GM19455 (cell line): ENCODE data around the gene COL17A1.

Source experiments
- ATAC-seq: cut with Tn5 transposase; IDR thresholded peaks from one replicate; pipeline ENCODE4 v1.9.1; 2021; ENCODE audit not compliant: unreplicated experiment

Gene COL17A1

DNA sequence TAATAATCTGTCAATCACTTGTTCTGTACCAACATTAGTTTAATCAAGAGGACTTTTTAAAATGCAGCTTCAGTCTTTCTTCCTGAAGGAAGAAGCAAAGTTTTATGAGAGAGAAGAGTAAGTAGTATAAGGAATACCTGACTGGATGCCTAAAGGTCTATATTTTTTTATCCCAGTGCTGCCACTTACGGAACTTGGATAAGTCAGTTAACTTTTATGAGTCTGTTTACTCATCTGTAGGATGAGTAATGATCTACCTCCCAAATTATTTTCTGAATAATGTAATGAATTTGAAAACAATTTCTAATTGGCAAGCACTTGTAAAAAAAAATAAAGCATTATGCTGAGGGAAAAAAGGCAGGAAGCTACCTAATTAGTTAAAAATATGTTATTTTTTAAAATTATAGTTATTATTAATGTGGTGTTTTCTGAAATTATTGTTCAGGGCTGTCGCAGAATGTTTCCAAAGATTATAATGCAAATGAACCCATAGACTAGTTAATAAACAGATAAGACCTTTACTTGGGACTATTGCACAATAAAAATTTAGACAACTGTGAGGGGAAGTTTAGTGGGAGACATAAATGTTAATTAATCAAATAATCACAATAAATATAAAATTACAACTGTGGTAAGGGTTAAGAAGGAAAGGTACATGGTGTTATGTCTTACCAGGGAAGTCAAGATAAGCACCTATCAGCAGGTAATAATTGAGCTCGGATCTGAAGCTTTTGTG, 94.1 kb downstream of the COL17A1 start:
- ATAC-seq: no peak

DNA sequence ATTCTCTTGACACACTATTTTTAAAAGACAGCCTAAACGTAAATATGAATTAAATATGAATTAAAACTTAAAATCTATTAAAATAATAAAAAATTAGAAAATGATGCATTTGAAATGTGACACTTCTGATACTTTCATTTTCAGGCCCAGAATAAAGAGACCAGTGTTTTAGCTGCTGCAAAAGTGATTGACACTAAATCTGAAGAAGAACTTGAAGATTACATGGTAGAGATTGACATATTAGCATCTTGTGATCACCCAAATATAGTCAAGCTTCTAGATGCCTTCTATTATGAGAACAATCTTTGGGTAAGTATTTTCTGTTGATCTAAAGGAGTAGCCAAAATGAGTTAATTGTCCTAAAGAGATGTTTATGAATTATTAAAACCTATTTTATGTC, 95.1 kb downstream of the COL17A1 start:
- ATAC-seq: no peak

DNA sequence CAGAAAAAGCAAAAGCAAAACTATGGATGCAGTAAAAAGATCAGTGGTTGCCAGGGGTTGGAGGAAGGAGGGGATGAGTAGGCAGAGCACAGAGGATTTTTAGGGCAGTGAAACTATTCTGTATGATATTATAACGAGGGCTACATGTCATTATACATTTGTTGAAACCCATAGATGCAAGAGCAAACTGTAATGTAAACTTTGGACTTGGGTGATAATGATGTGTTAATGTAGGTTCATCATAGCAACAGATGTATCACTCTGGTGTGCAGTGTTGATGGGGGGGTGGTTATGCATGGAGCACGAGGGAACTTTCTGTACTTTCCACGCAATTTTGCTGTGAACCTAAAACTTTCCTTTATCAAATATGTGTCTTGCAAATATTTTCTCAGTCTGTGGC, 95.6 kb downstream of the COL17A1 start:
- no peak for ATAC-seq

DNA sequence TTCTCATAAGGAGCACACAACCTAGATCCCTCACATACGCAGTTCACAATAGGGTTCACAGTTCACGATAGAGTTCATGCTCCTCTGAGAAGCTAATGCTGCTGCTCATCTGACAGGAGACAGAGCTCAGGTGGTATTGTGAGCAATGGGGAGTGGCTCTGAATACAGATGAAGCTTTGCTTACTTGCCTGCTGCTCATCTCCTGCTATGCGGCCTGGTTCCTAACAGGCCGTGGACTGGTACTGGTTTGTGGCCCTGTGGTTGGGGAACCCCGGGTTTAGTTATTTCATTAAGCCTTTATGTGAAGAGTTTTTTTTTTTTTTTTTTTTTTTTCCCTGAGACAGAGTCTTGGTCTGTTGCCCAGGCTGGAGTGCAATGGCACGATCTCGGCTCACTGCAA, 99.3 kb downstream of the COL17A1 start:
- no peak for ATAC-seq

DNA sequence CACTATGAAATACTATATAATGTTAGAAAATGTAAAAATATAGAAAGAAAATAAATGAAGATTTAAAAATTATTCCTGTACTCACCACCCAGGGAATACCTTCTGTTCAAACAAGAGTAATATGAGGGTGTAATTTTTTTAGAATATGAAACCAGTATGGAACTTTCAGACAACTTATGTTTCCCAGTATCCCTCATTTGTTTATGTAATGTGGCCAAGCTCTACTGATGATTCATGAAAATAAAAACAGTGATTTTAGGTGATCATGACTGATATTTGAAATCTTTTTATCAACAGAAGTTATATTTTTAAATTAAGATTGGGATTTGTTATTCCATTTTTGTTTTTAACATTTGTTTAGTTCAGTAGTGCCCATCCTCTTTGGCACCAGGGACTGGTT, 100.0 kb downstream of the COL17A1 start:
- ATAC-seq: no peak

DNA sequence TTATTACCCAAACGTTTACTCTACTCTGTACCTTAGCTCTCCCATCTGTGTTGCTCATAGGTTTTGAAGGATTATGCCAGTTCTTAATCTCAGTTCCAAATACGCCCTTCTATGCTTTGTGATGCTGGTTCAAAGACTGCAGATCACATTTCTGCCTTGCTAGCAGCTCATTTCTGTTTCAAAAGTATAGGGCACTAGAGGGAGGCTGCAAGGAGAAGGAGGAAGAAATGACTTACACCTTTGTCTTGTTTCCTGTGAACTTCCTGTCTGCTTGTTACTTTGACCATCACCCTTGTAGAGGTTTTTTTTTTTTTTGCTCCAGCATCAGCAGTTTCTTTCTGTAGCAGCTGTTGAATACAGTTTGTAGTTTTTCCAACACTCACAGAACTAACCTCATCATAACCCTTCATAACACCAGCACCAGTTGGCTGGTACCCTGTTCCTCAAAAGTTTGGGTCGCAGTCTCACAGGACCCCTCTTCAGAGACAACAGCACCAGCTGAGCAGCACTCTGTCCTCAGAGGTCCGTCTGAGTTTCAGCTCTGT, 102.2 kb downstream of the COL17A1 start:
- peak; percentile 90 for ATAC-seq

DNA sequence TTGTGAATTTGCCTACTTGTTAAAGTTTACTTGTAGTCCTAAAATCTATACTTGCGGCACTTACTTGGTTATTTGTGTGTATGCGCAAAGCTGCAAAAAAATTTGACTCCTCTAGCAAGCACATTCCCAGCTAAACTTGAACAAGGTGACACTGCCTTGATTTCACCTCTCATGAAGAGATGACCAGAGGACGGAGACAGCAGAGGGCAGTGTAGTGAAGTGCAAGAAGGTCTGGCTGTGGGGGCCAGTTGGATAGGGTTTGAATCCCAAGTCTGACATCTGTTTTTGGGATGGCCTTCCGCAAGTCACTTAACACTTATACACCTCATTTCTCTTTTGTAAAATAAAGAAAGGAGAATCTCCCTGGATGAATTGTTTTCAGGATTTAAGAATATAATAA, 103.0 kb downstream of the COL17A1 start:
- ATAC-seq: no peak
